Osteocyte (in vitro differentiated cells): ENCODE measurements around the gene PLCD1. TPM values are rescaled to one million over a fixed set of nuclear protein-coding genes. Genes with fewer than 3 reads are reported as not detected.

Source experiments
- DNase-seq: peaks from one replicate; pipeline ENCODE4 v3.0.0; 2021; ENCODE audit warnings: mixed read lengths; ENCODE audit not compliant: unreplicated experiment; ENCODE audit errors: extremely low spot score
- H3K27ac Mint-ChIP-seq: one replicate; pipeline ENCODE4 v1.8.0; 2021; ENCODE audit warnings: mild to moderate bottlenecking, mixed read lengths; ENCODE audit not compliant: unreplicated experiment
- H3K27me3 Mint-ChIP-seq: one replicate; pipeline ENCODE4 v1.8.0; 2021; ENCODE audit warnings: mixed read lengths; ENCODE audit not compliant: unreplicated experiment
- H3K36me3 Mint-ChIP-seq: one replicate; pipeline ENCODE4 v1.8.0; 2021; ENCODE audit warnings: mixed read lengths; ENCODE audit not compliant: unreplicated experiment
- H3K4me1 Mint-ChIP-seq: one replicate; pipeline ENCODE4 v1.8.0; 2021; ENCODE audit warnings: mixed read lengths; ENCODE audit not compliant: unreplicated experiment
- H3K4me3 Mint-ChIP-seq: one replicate; pipeline ENCODE4 v1.8.0; 2021; ENCODE audit warnings: mild to moderate bottlenecking, moderate library complexity, mixed read lengths; ENCODE audit not compliant: unreplicated experiment
- H3K9me3 Mint-ChIP-seq: one replicate; pipeline ENCODE4 v1.8.0; 2021; ENCODE audit warnings: mixed read lengths; ENCODE audit not compliant: unreplicated experiment
- total RNA-seq: library from RNA; stranded (reverse); gene quantifications from 2 replicates; pipeline ENCODE4 v1.2.1, GENCODE V29; 2021
- TF ChIP-seq, protein P1 (sequence below): fragments of 200-600 bp; sonication (generic); IDR thresholded peaks from 2 replicates; pipeline ENCODE4 v1.5.0; 2021; ENCODE audit warnings: antibody characterized with exemption, mild to moderate bottlenecking, moderate library complexity

The PLCD1 gene
- total RNA-seq, 1 donor from 2014 or later: 21.8 TPM

DNA sequence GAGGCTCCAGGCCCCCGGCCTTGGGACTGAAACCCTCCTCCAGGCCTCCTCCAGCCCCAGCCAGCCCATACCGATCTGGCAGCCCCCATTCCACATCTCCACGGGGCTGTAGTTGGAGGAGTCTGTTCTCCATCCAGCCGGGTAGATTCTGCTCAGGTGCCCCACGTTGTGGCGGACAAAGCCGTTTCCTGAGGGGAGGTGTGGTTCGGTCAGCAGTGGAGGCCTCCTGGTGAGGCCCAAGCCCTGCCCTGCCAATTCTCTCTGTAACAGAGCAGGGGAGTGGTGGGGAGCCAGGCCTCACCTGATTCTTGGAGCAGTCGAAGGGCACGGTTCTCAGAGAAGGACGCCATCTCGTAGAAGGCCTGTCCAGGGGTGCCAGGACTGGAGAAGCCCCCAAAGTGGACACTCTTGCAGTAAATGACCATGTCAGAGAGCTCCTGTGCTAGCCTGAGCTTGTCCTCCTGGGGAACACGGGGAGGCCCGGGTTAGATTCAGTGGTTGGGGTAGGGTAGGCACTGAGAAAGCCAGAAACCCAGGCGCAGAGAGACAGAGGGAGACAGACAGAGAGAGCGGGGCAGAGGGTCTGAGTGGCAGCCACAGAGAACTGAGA, 20.4 kb downstream of the PLCD1 start:
- Mint-ChIP-seq H3K27ac (no peak overlapping the region), H3K9me3 (no peaks in the 10 kb centered on the region), H3K4me3 (no peak overlapping the region), H3K4me1 (peaks cover 2% of the 10 kb centered on the region), H3K36me3 (peaks cover 4% of the 10 kb centered on the region), H3K27me3 (no peaks in the 10 kb centered on the region)
- TF ChIP-seq, protein P1, sequence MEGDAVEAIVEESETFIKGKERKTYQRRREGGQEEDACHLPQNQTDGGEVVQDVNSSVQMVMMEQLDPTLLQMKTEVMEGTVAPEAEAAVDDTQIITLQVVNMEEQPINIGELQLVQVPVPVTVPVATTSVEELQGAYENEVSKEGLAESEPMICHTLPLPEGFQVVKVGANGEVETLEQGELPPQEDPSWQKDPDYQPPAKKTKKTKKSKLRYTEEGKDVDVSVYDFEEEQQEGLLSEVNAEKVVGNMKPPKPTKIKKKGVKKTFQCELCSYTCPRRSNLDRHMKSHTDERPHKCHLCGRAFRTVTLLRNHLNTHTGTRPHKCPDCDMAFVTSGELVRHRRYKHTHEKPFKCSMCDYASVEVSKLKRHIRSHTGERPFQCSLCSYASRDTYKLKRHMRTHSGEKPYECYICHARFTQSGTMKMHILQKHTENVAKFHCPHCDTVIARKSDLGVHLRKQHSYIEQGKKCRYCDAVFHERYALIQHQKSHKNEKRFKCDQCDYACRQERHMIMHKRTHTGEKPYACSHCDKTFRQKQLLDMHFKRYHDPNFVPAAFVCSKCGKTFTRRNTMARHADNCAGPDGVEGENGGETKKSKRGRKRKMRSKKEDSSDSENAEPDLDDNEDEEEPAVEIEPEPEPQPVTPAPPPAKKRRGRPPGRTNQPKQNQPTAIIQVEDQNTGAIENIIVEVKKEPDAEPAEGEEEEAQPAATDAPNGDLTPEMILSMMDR: no peak
- no peak for DNase-seq

DNA sequence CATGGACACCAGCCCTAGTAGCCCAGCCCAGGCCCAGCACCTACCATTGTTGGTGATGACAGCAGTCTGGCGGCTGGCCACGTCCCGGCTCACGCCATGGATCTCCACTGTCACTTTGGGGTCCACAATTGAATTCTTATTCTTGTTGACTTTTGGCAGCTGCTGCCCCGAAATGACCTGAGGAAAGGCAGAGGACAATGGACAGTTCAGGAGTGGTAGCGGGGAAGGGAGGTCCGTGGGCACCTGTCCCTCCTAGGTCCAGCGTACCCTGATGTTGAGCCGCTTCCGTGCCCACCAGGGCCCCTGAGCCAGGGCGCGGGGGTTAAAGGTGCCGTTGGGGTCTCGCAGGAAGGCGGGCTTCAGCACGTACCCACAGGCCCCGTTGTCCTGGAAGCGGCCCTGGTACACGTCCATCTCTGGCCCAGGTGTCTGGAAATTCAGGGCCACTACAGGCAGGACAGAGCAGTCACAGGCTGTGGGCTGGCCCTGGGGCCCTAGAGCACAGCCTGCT, 21.2 kb downstream of the PLCD1 start:
- H3K9me3 Mint-ChIP-seq: no peaks in the 10 kb centered on the region
- TF ChIP-seq, protein P1: no peak
- H3K27ac Mint-ChIP-seq: no peak overlapping the region
- H3K36me3 Mint-ChIP-seq: peaks cover 4% of the 10 kb centered on the region
- H3K4me1 Mint-ChIP-seq: peaks cover 2% of the 10 kb centered on the region
- no peaks in the 10 kb centered on the region for H3K27me3 Mint-ChIP-seq
- no peak for DNase-seq
- H3K4me3 Mint-ChIP-seq: no peak overlapping the region

DNA sequence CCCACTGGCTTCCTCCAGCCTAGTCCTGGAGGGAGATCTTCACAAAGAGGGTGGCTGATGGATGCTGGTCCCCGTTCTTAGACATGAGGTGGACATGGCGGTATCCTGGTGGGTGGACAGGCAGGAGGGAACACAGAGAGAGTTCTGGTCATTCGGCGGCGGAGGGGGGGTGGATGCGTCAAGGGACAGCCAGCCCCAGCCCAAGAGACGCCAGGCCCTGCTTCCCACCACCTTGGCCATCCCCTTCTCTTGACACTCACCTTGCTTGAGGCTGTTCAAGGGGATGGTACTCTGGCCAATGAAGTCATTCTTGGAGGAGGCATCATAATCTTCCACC, 21.7 kb downstream of the PLCD1 start:
- H3K27me3 Mint-ChIP-seq: no peaks in the 10 kb centered on the region
- no peak for DNase-seq
- H3K4me1 Mint-ChIP-seq: peaks cover 2% of the 10 kb centered on the region
- H3K9me3 Mint-ChIP-seq: no peaks in the 10 kb centered on the region
- no peak overlapping the region for H3K27ac Mint-ChIP-seq
- TF ChIP-seq, protein P1: no peak
- peaks cover 4% of the 10 kb centered on the region for H3K36me3 Mint-ChIP-seq
- H3K4me3 Mint-ChIP-seq: no peak overlapping the region

DNA sequence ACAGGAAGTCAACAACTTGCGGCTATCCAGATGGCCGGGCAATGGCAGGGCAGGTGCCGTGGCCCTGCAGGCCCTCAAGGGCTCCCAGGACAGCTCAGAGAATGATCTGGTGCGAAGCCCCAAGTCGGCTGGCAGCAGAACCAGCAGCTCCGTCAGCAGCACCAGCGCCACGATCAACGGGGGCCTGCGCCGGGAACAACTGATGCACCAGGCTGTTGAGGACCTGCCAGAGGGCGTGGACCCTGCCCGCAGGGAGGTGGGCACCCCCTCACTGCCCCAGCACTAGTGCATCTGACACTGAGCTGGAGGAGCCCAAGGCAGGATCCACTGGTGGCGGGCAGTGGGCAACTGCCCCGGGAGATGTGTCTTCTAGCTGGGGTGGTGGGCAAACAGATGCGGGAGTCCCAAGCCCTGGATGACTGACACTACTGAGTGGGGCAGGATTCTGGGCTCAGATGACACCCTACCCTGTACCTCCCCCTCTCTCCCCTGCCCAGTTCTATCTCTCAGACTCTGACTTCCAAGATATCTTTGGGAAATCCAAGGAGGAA, 22.9 kb downstream of the PLCD1 start:
- Mint-ChIP-seq H3K27me3 (no peaks in the 10 kb centered on the region), H3K4me1 (peaks cover 2% of the 10 kb centered on the region), H3K9me3 (no peaks in the 10 kb centered on the region), H3K36me3 (peaks cover 4% of the 10 kb centered on the region), H3K4me3 (no peak overlapping the region), H3K27ac (no peak overlapping the region)
- no peak for DNase-seq
- TF ChIP-seq, protein P1: no peak

DNA sequence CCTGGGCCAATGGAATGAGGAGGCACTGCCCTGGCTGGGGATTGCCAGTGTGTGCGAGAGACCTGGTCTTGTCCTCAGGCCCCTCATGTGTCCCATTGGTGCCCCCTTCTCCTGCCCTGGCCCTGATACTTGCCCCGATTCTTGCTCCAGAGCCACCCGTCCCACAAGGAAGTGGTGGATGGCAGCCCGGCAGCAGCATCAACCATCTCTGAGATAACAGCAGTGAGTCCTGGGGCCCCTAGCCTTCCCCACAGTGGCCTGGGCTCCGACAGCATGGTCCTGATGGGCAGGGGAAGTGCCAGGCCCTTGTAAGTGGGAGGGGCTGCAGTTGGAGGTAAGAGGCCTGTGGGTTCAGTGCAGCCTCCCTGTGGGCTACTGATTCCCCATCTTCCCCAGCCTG, 23.4 kb downstream of the PLCD1 start:
- TF ChIP-seq, protein P1: no peak
- DNase-seq: no peak
- Mint-ChIP-seq H3K4me3 (no peak overlapping the region), H3K4me1 (peaks cover 2% of the 10 kb centered on the region), H3K27me3 (no peaks in the 10 kb centered on the region), H3K9me3 (no peaks in the 10 kb centered on the region), H3K27ac (no peak overlapping the region), H3K36me3 (no peaks in the 10 kb centered on the region)
